Stimulated activated CD8-positive, alpha-beta memory T cell treated with anti-CD3 and anti-CD28 coated beads, Interleukin-2, amount 100 ng/mL, for 1 hour (primary cell): ENCODE measurements around the gene MCTP1.
"Not testable (repeated sequence)": the region's sequence is repeated elsewhere in the genome, so short reads cannot be mapped to it uniquely, and the experiment has no call there.

Source experiments
- DNase-seq, 2 donors: peaks; one replicate each; pipeline ENCODE4 v3.0.0-alpha.2; 2020; ENCODE audit warnings: low read depth in 2 of 2

The MCTP1 gene

DNA sequence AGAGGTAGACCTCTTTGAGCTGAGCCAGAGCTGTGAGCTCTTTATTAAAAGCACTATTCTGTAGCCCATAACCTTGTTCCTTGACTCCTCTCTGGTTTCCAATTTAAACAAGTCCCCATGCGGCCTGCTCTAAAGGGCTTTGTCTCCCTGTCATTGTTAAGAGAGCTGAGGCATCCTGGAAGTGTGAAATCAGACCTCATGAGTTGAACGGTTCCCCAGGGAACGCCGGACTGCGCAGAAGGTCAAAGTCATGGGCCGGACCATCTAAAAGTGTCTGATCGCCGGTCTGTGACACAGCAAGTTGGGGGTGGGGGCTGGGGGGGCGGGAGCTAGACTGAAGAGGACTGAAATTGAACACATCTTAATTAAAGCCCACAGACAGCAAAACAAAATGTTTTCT, 400.6 kb downstream of the MCTP1 start:
- DNase-seq, result no peak

DNA sequence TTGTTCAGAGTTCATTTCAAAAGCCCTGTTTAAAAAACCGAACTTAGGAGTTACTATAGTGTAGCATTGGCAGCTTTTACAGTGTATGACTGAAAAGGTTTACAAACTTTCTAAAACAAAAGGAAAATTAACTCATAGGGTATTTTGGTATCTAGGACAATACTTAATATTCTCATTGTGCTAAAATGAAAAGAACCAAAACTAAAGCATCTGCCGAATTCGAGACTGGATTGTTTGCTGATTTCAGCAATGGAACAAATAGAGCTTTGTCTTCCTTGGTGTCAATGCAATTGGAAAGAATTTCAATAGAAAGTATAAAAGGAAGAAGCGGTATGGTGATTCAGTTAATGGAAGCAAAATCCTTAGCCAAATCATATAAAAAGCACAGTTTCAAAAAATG, 412.4 kb downstream of the MCTP1 start:
- DNase-seq, result no peak

DNA sequence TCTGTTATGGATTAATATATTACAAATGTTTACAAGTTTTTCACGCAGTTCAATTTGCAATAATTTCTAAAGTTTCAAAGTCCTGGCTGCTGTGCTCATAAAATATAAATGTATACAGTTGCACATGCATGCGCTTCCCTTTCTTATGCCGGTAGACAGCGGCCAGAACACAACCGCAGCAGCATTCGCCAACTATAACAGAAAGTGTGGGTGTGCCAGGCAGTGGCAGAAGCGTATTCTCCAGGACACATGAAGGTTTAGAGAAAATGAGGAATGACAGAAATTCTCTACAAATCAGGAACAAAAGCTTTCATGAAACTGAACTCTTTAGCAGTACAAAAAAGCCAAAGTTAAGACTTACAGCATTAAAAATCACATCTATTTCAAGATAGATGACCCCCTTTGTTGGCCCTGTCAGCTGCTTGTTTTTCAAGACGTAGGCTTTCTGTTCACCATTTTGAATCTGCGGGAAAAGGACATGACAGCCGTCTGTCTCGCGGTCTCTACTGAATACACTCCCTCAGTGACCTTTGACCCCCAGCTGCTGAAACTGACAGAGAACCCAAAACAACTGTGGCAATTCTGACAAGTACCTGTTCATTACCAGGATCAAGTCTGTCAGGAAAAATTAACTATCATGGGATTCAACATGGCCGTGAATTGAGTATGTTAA, 414.2 kb downstream of the MCTP1 start:
- DNase-seq, result no peak

DNA sequence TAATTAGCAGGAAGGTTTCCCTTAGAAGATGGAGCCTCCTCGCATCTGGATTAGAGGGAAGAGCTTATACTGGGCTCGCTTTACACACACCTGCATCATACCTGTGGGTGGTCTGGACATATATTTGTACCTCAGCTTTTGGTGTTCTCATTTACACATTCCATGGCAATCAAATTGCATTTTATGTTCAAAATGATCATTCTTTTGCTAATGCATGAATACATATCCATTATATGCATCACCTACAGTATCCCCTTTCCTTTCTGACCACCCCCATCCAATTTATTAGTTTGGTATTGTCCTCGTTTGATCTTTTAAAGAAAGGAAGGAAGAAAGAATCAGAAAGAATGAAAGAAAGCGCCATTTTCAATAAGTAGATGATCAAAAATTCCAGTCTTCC, 415.0 kb downstream of the MCTP1 start:
- DNase-seq, result no peak

DNA sequence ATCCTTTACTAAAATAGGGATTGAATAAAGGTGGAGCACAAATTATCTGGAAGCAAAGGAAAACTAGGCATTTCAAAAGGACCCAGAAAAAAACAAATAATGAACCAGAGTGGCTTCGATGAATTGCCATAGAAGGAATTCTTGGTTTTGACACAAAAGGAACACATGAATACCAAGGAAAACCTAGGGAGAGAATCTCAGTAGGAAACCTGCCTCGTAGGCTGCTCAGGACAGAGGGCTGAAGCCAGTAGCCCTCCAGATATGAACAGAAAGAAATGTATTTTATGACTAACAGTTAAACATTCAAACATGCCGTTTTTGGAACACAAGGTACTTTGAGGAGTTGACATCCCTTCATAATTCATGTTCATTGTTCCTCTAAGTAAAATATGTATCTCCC, 420.9 kb downstream of the MCTP1 start:
- DNase-seq, result no peak

DNA sequence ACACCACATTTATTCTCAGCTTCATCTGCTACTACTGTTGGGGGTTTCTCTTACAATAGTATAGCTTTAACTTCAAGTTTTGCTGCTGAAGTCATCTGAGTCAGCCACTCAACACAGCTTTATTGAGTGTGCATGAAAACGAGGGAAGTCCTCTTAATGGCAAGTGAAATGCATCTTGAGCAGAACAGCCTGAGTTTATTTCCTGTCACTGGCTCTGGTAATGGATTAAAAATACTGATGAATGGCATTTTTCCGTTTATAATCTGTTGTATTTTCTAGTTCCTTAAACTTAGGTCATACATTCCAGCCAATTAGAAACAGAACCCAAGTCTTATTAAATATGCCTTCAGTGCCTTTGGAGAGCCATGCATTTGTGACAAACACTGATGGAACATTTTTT, 427.8 kb downstream of the MCTP1 start:
- no peak for DNase-seq

DNA sequence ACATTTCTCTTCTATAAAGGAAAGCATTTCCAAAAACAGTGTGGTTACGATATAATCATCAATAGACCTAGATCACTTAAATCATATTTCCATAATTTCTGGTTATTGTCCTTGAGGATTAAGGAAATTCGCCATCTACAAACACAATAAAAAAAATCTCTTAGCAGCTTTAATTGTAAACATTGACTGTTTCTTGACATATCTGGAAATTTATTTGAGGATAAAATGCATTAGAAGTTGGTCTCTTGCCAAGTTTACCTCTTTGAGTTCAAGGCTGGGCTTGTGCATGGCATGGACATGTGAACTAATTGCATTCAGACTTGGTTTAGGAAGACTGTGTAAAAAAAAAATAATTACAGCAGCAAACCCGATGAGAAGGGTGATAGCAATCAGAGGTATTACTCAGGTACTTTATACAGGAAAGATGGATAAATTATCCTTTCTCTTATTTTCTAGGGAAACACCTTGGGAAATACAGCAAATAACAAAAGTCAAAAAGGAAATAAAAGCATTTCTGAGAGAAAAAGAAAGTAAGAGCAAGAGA, 428.6 kb downstream of the MCTP1 start:
- no peak for DNase-seq

DNA sequence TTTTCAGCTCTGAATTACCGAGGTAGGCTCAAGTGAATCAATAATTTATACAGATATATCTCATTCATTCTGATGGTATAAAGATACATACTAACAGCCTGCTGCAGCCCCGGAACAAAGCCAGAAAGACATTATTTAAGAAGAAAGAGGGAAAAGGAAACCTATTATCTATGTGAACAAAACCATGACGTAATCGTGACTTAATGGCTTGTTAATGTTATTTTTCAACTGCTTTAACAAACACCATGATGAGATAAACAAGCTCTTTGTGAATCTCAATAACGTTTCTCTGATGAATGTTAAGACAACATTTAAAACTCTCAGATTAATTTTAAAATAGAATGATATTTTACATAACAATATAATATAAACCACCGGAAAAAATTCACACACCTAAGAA, 429.4 kb downstream of the MCTP1 start:
- no peak for DNase-seq

DNA sequence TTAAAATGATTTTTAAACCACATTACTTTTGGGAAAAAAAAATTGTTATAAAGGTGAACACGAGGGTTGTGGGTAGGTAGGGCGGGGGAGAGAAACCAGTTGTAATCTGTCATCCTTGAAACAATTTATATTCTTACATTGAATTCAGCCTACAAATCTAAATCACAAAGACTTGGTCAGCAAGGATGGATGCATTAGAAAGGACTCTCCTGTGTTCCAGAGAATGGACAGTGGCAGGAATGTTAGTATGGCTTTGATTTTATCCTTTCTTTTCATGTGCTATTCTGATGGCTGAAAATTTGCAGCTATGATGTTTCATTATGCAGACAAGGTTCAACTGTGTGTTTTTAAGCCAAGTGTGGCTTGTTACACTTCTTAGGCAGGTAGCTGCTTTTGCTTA, 431.8 kb downstream of the MCTP1 start:
- DNase-seq, result no peak

DNA sequence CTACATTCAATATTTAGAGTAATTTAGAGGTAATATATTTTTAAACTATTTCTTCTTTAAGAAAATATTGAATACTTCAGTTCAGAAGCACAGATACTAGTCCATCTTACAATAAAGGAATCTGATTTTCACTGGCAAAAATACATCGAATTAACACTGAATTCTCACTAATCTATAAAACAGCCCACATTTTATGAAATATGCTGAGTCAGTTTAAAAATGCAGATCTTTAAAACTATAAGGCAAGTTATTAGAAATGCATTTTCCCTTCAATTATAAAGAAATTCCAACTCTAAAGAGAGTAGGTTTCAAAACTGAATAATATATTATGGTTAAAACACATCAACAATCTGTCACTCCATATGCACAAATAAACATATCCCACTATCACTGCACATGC, 433.9 kb downstream of the MCTP1 start:
- DNase-seq, result no peak

DNA sequence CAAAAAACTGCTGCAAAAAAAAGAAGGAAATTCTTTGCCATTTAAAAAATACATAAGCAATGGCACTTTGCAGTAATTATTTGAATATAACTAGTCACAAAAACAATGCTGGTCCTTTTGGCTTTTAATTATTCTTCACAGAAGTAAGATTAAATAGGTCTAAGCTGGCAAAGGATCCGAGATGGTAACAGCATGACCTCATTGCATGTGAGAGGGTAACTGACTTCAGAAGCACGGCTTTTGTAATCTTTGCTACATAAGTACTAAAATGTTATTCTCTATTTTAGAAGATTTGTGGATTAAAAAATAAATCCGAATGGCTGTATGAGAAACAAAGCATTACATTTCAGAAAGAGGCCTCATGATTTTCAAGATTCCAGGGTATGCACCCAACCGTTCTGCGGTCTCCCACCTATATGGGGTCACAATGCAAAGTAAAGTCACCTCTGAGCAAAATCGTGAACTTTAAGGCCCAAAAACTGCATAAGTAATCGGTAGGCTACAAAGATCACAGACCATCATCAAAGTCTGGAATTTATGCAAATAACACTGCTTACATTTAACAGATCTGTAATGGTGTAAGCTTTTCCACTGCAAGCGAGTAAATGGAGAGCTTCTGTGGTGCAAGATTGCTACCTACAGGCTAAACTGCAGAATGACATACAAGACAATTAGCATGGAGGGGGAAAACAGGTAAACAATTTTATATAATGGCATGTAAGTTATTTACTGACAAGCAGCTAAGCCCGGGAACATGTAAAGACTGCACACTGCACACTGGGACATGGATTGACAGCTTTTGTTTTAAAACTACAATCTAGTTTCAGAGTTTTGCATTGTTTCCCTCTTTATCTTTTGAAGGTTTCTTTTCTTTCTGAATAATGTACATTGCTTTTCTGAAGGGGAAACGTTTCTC, 434.8 kb downstream of the MCTP1 start:
- DNase-seq, result no peak

DNA sequence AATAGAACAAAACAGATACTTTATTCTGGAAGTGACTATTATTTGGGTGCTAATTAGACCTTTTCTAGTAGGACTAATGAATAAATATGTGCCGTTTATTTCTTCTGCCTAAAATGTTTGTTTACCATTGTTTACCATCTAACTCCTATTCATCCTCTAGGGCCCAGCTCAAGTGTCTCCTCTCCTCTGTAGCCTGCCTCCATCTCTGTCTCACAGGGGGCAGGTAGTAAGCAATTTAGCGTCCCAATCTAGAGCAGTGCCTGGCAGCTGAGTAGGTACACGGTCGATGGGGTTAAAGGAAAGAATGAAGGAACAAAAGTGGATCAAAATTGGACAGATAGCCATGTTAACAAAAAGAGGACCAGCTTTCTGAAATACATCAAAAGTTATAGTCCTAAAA, 435.6 kb downstream of the MCTP1 start:
- DNase-seq, result no peak

DNA sequence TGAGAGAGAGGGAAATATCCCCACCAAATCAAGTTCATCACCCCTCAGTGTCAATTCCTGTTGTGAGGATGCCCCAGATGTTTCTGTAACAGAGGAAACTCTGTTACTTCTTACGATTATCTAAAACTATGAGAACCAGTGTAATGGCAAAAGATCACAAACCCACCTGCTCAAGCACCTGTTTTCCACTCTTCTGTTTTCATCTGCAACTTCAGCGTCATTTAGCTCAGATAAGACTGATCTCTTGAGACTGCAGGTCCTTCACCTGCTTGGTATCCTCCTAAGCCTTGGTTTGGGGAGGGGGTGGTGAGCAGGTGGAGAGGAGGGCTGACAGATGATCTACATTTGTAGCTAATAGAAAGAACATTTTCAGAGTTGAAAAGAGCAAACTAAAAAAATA, 437.2 kb downstream of the MCTP1 start:
- DNase-seq, result no peak

DNA sequence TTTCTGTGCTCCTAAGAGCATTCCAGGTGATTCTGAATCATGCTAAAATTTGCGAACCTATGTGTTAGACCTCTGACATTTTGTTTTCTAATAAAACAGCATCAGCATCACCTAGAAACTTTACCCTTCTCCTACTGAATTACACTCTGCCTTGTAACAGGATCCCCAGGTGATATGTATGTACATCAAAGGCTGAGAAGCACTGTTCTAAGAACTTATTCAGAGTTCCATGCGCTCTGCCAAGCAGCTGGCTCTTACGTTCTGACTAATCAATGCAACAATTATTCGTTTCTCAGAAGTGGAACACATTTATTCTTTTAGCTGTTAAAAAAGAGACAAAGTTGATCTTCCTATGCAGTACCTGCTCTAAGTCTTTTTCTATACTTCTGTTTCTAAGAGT, 437.9 kb downstream of the MCTP1 start:
- DNase-seq, result no peak

DNA sequence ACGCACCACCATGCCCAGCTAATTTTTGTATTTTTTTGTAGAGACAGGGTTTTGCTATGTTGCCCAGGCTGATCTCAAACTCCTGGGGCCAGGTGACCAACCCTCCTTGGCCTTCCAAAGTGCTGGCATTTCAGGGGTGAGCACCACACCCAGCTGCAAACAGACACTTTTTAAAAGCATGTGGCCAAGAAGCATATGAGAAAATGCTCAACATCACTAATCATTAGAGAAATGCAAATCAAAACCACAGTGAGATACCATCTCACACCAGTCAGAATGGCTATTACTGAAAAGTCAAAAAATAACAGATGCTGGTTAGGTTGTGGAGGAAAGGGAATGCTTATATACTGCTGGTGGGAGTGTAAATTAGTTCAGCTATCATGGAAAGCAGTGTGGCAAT, 439.2 kb downstream of the MCTP1 start:
- not testable (repeated sequence) for DNase-seq

DNA sequence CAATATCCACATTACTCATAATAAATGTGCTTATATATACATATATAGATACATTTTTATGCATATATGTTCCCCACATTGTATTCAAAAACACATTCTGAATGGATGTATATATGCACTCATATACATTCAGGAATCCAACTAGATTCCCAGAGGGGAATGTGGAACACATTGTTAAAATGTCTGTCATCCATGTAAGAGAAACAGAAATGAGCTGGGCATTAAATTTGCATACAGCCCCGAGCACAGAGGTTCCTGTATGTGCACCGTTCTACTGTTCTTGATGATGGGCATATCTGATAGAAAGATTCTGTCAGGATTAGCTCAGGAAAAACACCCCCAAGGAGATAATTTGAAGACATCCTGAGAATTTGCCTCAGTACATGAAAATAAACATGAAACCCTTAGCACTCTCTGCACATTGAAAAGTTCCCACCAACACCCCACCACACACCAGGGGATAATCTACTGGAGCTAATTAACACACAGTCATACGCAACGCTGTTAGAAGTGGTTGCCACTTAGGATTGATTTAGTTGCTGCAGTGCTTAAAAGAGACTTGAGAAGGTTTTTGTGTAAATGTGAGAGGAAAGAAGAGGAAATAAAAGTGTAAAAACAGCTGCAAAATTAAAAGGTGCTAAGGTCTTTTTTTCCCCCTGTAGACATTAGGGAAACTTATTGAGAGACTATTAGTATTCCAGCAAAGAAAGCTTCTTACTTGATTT, 443.1 kb downstream of the MCTP1 start:
- no peak for DNase-seq

DNA sequence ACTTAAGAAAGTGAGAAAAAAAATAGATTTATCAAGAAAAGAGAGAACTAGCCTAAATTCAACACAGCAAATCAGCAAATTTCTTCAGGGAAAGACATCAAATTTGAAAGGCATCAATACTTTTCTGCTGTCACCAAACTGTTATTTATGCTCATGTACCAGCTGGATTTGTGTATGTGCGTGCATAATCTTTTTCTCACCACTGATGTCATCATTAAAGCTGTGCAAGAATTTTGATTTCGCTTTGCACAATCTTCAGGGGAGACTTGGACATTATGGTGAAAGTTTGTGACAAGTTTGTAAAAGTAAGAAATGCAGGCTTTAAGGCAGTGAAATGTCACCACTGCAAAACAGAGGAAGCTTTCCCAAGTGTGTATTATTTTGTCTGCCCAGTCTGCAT, 451.0 kb downstream of the MCTP1 start:
- DNase-seq, result no peak

DNA sequence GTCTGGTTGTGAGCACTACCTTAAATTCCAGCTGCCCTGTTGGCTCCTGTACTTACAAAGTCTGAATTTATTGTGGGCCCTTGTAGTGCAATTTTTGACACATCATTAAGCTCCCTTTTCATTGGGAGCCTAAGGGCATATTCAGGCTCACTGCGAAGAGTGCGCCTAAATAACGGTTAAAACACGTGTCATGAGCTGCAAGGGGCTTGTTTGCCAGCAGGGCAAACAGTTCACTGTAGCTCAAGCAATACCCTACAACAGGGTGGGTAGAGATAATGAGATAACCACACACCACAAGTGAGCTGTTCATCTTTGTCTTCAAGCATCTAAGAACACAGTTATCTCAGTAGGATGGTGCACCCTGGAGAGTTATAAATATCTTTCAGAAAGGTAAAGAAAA, 452.2 kb downstream of the MCTP1 start:
- no peak for DNase-seq

DNA sequence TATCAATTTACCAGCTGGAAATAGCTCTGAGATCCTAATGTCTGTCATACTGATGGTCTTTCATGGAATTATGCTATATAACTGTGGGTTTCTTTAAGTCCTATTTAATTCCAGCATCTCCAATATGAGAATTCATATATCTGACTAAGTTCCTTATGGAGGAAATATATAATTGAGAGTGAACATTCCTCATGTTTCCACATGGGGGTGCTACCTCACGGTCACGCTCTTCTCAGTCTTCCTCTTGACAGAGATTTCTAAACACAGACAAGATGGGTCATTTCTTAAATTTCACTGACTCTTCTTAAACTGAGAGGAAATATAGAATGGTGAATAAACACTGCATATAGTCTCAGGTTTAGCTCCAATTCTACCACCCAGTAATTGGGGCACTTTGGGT, 454.4 kb downstream of the MCTP1 start:
- DNase-seq, result no peak

DNA sequence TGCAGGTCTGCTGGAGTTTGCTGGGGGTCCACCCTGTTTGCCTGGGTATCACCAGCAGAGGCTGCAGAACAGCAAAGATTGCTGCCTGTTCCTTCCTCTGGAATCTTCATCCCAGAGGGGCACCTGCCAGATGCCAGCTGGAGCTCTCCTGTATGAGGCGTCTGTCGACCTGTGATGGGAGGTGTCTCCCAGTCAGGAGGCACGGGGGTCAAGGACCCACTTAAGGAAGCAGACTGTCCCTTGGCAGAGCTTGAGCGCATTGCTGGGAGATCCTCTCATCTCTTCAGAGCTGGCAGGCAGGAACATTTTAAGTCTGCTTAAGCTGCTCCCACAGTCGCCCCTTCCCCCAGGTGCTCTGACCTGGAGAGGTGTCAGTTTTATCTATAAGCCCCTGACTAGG, 456.7 kb downstream of the MCTP1 start:
- not testable (repeated sequence) for DNase-seq

DNA sequence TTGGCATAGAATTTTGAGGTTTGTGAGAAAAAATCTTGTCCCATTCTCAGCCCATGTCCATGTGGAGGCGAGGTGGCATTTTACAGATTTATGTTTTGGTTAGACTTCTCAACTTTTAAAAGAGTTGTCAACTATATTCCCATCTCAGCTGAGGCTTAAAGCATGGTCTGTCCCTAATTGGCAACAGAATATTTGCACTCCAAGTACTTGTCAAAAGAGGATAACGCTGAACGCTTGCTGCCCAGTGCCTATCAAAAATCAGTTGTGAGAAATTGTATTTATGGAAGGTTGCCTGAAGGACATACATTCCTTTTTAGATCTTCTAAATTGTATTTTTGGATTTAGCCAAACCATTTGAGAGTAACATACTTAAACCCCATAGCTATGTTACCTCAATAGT, 464.4 kb downstream of the MCTP1 start:
- DNase-seq, result no peak

DNA sequence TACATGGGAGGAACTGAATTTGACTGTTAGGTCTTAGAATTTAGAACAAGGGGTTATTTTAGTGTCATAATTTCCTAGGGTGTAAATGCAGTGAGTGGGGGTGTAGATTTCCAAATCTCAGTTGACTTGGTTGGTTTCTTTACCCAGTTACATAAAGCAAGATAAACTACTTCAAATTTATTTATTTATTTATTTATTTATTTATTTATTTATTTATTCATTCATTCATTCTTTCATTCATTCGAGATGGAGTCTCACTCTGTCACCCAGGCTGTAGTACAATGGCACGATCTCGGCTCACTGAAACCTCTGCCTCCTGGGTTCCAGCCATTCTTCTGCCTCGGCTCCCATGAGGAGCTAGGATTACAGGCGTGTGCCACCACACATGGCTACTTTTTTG, 466.0 kb downstream of the MCTP1 start:
- no peak for DNase-seq
